Loucy (cell line): ENCODE measurements around the gene PDE10A.

ENCODE experiments used
- H2AFZ ChIP-seq: fragments of 200-600 bp; sonication (generic); 2 replicates; pipeline ENCODE4 v1.6.0; 2016; ENCODE audit warnings: antibody characterized with exemption, mild to moderate bottlenecking, low read length, moderate library complexity
- H3F3A ChIP-seq: fragments of 200-600 bp; 2 replicates; pipeline ENCODE4 v1.6.0; 2016; ENCODE audit warnings: antibody characterized with exemption, low read depth, mild to moderate bottlenecking
- H3K27me3 ChIP-seq: fragments of 200-600 bp; sonication (generic); 2 replicates; pipeline ENCODE4 v1.6.1; 2014; ENCODE audit warnings: low read length, mild to moderate bottlenecking; ENCODE audit not compliant: insufficient read depth, poor library complexity, severe bottlenecking
- H3K36me3 ChIP-seq: fragments of 200-600 bp; sonication (generic); 2 replicates; pipeline ENCODE4 v1.6.1; 2016; ENCODE audit warnings: low read length; ENCODE audit not compliant: insufficient read depth
- H3K4me1 ChIP-seq: fragments of 200-600 bp; sonication (generic); 2 replicates; pipeline ENCODE4 v1.5.1; 2014; ENCODE audit warnings: low read length, mild to moderate bottlenecking; ENCODE audit not compliant: insufficient read depth, poor library complexity, severe bottlenecking
- H3K4me2 ChIP-seq: fragments of 200-600 bp; sonication (generic); 2 replicates; pipeline ENCODE4 v1.6.0; 2014; ENCODE audit warnings: antibody characterized with exemption, low read length, low read depth, mild to moderate bottlenecking; ENCODE audit not compliant: poor library complexity, severe bottlenecking
- H3K4me3 ChIP-seq: fragments of 200-600 bp; sonication (generic); 2 replicates; pipeline ENCODE4 v1.5.1; 2014; ENCODE audit warnings: low read length, mild to moderate bottlenecking, mixed read lengths; ENCODE audit not compliant: poor library complexity, severe bottlenecking
- H3K79me2 ChIP-seq: fragments of 200-600 bp; sonication (generic); 2 replicates; pipeline ENCODE4 v1.6.1; 2014; ENCODE audit warnings: low read length; ENCODE audit not compliant: insufficient read depth
- H3K9ac ChIP-seq: fragments of 200-600 bp; sonication (generic); 2 replicates; pipeline ENCODE4 v1.6.0; 2014; ENCODE audit warnings: mild to moderate bottlenecking, low read depth, low read length, moderate library complexity; ENCODE audit not compliant: poor library complexity, severe bottlenecking
- H3K9me2 ChIP-seq: fragments of 200-600 bp; sonication (generic); replicated peaks from 2 replicates; pipeline ENCODE4 v1.6.1; 2016; ENCODE audit warnings: low read depth, low read length, mixed read lengths
- H3K9me3 ChIP-seq: fragments of 200-600 bp; sonication (generic); 2 replicates; pipeline ENCODE4 v1.6.1; 2014; ENCODE audit warnings: mild to moderate bottlenecking, antibody characterized with exemption, low read length, low read depth; ENCODE audit not compliant: insufficient read depth
- H4K20me1 ChIP-seq: fragments of 200-600 bp; sonication (generic); 2 replicates; pipeline ENCODE4 v1.6.0; 2014; ENCODE audit warnings: antibody characterized with exemption, low read length, mild to moderate bottlenecking; ENCODE audit not compliant: insufficient read depth, poor library complexity, severe bottlenecking
- CTCF ChIP-seq: fragments of 200-600 bp; sonication (generic); conservative IDR thresholded peaks from 2 replicates; pipeline ENCODE4 v1.5.1; 2014; ENCODE audit warnings: mild to moderate bottlenecking, antibody characterized with exemption, low read length
- EZH2phosphoT487 ChIP-seq: fragments of 200-600 bp; IDR thresholded peaks from 2 replicates; pipeline ENCODE4 v1.6.1; 2018; ENCODE audit warnings: antibody characterized with exemption, mild to moderate bottlenecking, moderate library complexity, borderline replicate concordance

The PDE10A gene

GRCh38 chr6:165692106-165692653 is 29.1 kb upstream of the PDE10A start:
- H3F3A ChIP-seq: no peaks in the 10 kb centered on the region
- no peak overlapping the region for H3K4me3 ChIP-seq
- no peaks in the 10 kb centered on the region for H3K79me2 ChIP-seq
- H2AFZ ChIP-seq: no peak overlapping the region
- H3K27me3 ChIP-seq: no peaks in the 10 kb centered on the region
- H3K4me1 ChIP-seq: no peaks in the 10 kb centered on the region
- no peaks in the 10 kb centered on the region for H4K20me1 ChIP-seq
- H3K9me2 ChIP-seq: no peaks in the 10 kb centered on the region
- no peaks in the 10 kb centered on the region for H3K36me3 ChIP-seq
- H3K4me2 ChIP-seq: no peak overlapping the region
- TF ChIP-seq EZH2phosphoT487 (no peak), CTCF (no peak)
- no peaks in the 10 kb centered on the region; the same call in 1 of the 2 replicates for H3K9me3 ChIP-seq
- H3K9ac ChIP-seq: no peak overlapping the region

GRCh38 chr6:165689699-165690098 is 26.7 kb upstream of the PDE10A start:
- Histone ChIP-seq H2AFZ (no peak overlapping the region), H3K4me3 (no peak overlapping the region), H4K20me1 (no peaks in the 10 kb centered on the region), H3K4me1 (no peaks in the 10 kb centered on the region), H3K9me2 (no peaks in the 10 kb centered on the region), H3K9me3 (no peaks in the 10 kb centered on the region; the same call in 1 of the 2 replicates), H3K27me3 (no peaks in the 10 kb centered on the region), H3K36me3 (no peaks in the 10 kb centered on the region), H3K4me2 (no peak overlapping the region), H3K9ac (no peak overlapping the region), H3K79me2 (no peaks in the 10 kb centered on the region), H3F3A (no peaks in the 10 kb centered on the region)
- TF ChIP-seq EZH2phosphoT487 (no peak), CTCF (no peak)

- Histone ChIP-seq H3K9me3 (no peaks in the 10 kb centered on the region), H3K36me3 (no peaks in the 10 kb centered on the region), H4K20me1 (no peaks in the 10 kb centered on the region), H3K4me2 (no peak overlapping the region), H3K9me2 (no peaks in the 10 kb centered on the region), H3K27me3 (no peaks in the 10 kb centered on the region), H3K79me2 (no peaks in the 10 kb centered on the region), H3F3A (no peaks in the 10 kb centered on the region), H3K9ac (no peak overlapping the region), H3K4me3 (no peak overlapping the region), H2AFZ (no peak overlapping the region), H3K4me1 (no peaks in the 10 kb centered on the region)
- TF ChIP-seq CTCF (no peak), EZH2phosphoT487 (no peak)
Measured at GRCh38 chr6:165686596-165687365, 23.7 kb upstream of the PDE10A start.
